Erythroblast (primary cell): Measurements from ENCODE around the gene ERICH6B.

Experiments used
- GATA1 ChIP-seq: IDR thresholded peaks from 2 replicates; pipeline ENCODE4 v1.6.1; 2011; ENCODE audit warnings: low read depth, mild to moderate bottlenecking, control low read depth, low read length, moderate library complexity
- POLR2A ChIP-seq: IDR thresholded peaks from 2 replicates; pipeline ENCODE4 v1.6.1; 2011; ENCODE audit warnings: mild to moderate bottlenecking, low read length

DNA sequence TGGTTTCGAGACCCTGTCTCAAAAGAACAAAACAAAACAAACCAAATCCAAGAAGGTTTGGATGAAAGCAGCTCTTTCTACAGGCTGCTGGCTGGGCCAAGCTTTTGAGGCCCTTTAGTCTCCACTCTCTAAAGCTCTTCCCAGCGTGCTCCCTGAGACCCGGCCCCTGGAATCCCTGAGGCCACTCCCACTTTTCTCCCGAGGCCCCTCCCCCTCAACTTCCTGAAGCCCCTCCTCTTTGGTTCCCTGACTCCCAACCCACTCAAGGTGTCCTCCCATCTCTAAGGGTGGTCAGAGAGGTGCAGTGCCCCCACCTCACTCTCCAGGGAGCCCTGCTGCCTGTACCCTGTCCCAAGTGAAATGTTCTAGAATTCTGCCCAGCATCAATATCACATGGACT is 10.6 kb downstream of the ERICH6B start:
- TF ChIP-seq POLR2A = no peak
- no peak for TF ChIP-seq GATA1
